ENCODE results near the gene LPCAT2. TPM values are rescaled to one million over a fixed set of nuclear protein-coding genes. Genes with fewer than 3 reads are reported as not detected.
A peak's percentile ranks its signal among the peaks of the same experiment; 100 is the strongest.

The LPCAT2 gene
- total and polyA plus RNA-seq, 2 donors (not counting 1 experiment from before 2014, with no cell fraction given), result 10.2 to 17.8 TPM

GRCh38 chr16:55543472-55543871, 34.6 kb downstream of the LPCAT2 start:
- TF ChIP-seq EZH2 (IDR thresholded peaks at IDR 0.05; ENCODE audit: low read length, missing control alignments) (no peak), CTCF (conservative IDR thresholded peaks at IDR 0.05 in 1 of 2, IDR thresholded peaks at IDR 0.05 in 1 of 2; ENCODE audit: low read depth in 1 of 2, low read length in 2 of 2) (peak in 1 of 2 donors; percentile 27)
- no peak overlapping the region for H3K4me3 ChIP-seq (replicated peaks in 1 of 4; ENCODE audit: control extremely low read depth in 1 of 4, insufficient read depth in 1 of 4, low read depth in 3 of 4, low read length in 4 of 4)
- H3K27ac ChIP-seq (ENCODE audit: insufficient read depth, low read length), result no peak overlapping the region
- H4K20me1 ChIP-seq (ENCODE audit: control insufficient read depth, extremely low read depth, insufficient read depth, low read length), result no peaks in the 10 kb centered on the region
- no peak overlapping the region for H3K9ac ChIP-seq (ENCODE audit: insufficient read depth, low read length)
- no peaks in the 10 kb centered on the region for H3K9me3 ChIP-seq (ENCODE audit: control insufficient read depth, insufficient read depth, low read depth, low read length)
- H3K4me2 ChIP-seq (ENCODE audit: extremely low read depth, insufficient read depth, low read length), result no peak overlapping the region
- DNase-seq (ENCODE audit: low read depth in 2 of 2), result peak in 1 of 2 donors; percentile 72
- no peaks in the 10 kb centered on the region for H3K27me3 ChIP-seq (ENCODE audit: control insufficient read depth, insufficient read depth, low read length)
- H3K4me1 ChIP-seq (ENCODE audit: control insufficient read depth, extremely low read depth, insufficient read depth, low read length), result peaks cover 5% of the 10 kb centered on the region
- no peaks in the 10 kb centered on the region for H3K36me3 ChIP-seq (ENCODE audit: control insufficient read depth, insufficient read depth, low read length)
- H3K79me2 ChIP-seq (ENCODE audit: control insufficient read depth, insufficient read depth, low read length), result no peaks in the 10 kb centered on the region
- H2AFZ ChIP-seq (ENCODE audit: low read length), result no peak overlapping the region

- no peak for TF ChIP-seq CTCF (conservative IDR thresholded peaks at IDR 0.05 in 1 of 2, IDR thresholded peaks at IDR 0.05 in 1 of 2; ENCODE audit: low read depth in 1 of 2, low read length in 2 of 2)
- no peak for TF ChIP-seq EZH2 (IDR thresholded peaks at IDR 0.05; ENCODE audit: low read length, missing control alignments)
- no peak overlapping the region for H2AFZ ChIP-seq (ENCODE audit: low read length)
- no peaks in the 10 kb centered on the region for H3K79me2 ChIP-seq (ENCODE audit: control insufficient read depth, insufficient read depth, low read length)
- no peaks in the 10 kb centered on the region for H3K27me3 ChIP-seq (ENCODE audit: control insufficient read depth, insufficient read depth, low read length)
- H3K9ac ChIP-seq (ENCODE audit: insufficient read depth, low read length), result no peak overlapping the region
- no peaks in the 10 kb centered on the region for H3K4me1 ChIP-seq (ENCODE audit: control insufficient read depth, extremely low read depth, insufficient read depth, low read length)
- no peaks in the 10 kb centered on the region for H3K36me3 ChIP-seq (ENCODE audit: control insufficient read depth, insufficient read depth, low read length)
- no peaks in the 10 kb centered on the region for H3K9me3 ChIP-seq (ENCODE audit: control insufficient read depth, insufficient read depth, low read depth, low read length)
- no peaks in the 10 kb centered on the region for H4K20me1 ChIP-seq (ENCODE audit: control insufficient read depth, extremely low read depth, insufficient read depth, low read length)
- DNase-seq (ENCODE audit: low read depth in 2 of 2), result peak; percentile 53 to 86
- H3K4me2 ChIP-seq (ENCODE audit: extremely low read depth, insufficient read depth, low read length), result no peak overlapping the region
- no peak overlapping the region for H3K4me3 ChIP-seq (replicated peaks in 1 of 4; ENCODE audit: control extremely low read depth in 1 of 4, insufficient read depth in 1 of 4, low read depth in 3 of 4, low read length in 4 of 4)
- no peak overlapping the region for H3K27ac ChIP-seq (ENCODE audit: insufficient read depth, low read length)
Observed at GRCh38 chr16:55552621-55553020, 43.7 kb downstream of the LPCAT2 start.

- Histone ChIP-seq H3K4me3 (replicated peaks in 1 of 4; ENCODE audit: control extremely low read depth in 1 of 4, insufficient read depth in 1 of 4, low read depth in 3 of 4, low read length in 4 of 4) (no peak overlapping the region), H3K4me1 (ENCODE audit: control insufficient read depth, extremely low read depth, insufficient read depth, low read length) (no peaks in the 10 kb centered on the region), H3K36me3 (ENCODE audit: control insufficient read depth, insufficient read depth, low read length) (no peaks in the 10 kb centered on the region), H3K4me2 (ENCODE audit: extremely low read depth, insufficient read depth, low read length) (no peak overlapping the region), H3K9me3 (ENCODE audit: control insufficient read depth, insufficient read depth, low read depth, low read length) (no peaks in the 10 kb centered on the region), H3K79me2 (ENCODE audit: control insufficient read depth, insufficient read depth, low read length) (no peaks in the 10 kb centered on the region), H2AFZ (ENCODE audit: low read length) (no peak overlapping the region), H4K20me1 (ENCODE audit: control insufficient read depth, extremely low read depth, insufficient read depth, low read length) (no peaks in the 10 kb centered on the region), H3K9ac (ENCODE audit: insufficient read depth, low read length) (no peak overlapping the region), H3K27me3 (ENCODE audit: control insufficient read depth, insufficient read depth, low read length) (no peaks in the 10 kb centered on the region), H3K27ac (ENCODE audit: insufficient read depth, low read length) (no peak overlapping the region)
- peak in 1 of 2 donors; percentile 48 for DNase-seq (ENCODE audit: low read depth in 2 of 2)
- TF ChIP-seq CTCF (conservative IDR thresholded peaks at IDR 0.05 in 1 of 2, IDR thresholded peaks at IDR 0.05 in 1 of 2; ENCODE audit: low read depth in 1 of 2, low read length in 2 of 2), result no peak
- TF ChIP-seq EZH2 (IDR thresholded peaks at IDR 0.05; ENCODE audit: low read length, missing control alignments), result no peak
Observed at GRCh38 chr16:55555436-55555835, 46.6 kb downstream of the LPCAT2 start.

All from fibroblast of lung (primary cell).